HG02852 (cell line): ENCODE measurements around the gene MAML2.

Experiments used
- ATAC-seq: cut with Tn5 transposase; IDR thresholded peaks from one replicate; pipeline ENCODE4 v1.9.1; 2021; ENCODE audit warnings: mild to moderate bottlenecking, moderate library complexity; ENCODE audit not compliant: unreplicated experiment

The MAML2 gene

DNA sequence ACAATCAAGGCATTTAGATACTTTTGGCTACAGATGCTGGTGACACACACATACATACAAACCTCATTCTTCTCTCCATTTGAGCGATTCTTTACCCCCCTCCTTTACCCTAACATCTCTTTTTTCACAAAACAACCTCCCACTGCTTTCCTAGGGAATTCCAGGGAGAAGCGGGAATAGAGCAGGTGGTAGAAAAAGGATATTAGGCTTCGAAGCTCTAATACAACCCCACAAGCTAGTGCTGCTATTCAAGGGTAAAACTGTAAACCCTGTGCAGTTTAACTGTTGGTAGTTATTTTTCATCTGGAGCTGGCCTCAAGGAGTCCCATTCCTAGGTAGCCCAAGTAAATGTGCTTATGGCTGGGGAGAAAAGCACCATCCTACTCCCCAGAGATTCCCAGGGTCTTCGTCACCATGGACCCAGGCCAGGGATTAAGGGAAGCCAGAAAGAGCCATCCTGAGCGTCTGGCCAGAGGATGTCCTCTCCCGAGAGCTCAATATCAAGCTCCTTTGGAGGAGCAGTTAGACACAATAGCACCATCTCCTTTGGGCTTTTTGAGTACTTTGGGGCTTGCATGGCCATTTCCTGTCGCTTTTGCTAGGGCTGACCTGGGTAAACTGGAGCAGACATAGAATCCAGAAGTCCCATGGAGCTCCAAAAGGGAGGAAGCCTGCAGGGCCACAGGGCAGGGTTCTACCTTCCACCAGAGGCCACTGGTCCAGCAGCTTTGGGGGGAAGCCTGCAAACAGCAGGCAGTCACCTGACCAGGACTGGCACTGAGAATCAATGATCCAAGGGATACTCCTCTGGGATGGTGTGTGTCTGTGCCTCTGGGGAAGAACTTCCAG is 3.1 kb downstream of the MAML2 start:
- ATAC-seq: no peak

DNA sequence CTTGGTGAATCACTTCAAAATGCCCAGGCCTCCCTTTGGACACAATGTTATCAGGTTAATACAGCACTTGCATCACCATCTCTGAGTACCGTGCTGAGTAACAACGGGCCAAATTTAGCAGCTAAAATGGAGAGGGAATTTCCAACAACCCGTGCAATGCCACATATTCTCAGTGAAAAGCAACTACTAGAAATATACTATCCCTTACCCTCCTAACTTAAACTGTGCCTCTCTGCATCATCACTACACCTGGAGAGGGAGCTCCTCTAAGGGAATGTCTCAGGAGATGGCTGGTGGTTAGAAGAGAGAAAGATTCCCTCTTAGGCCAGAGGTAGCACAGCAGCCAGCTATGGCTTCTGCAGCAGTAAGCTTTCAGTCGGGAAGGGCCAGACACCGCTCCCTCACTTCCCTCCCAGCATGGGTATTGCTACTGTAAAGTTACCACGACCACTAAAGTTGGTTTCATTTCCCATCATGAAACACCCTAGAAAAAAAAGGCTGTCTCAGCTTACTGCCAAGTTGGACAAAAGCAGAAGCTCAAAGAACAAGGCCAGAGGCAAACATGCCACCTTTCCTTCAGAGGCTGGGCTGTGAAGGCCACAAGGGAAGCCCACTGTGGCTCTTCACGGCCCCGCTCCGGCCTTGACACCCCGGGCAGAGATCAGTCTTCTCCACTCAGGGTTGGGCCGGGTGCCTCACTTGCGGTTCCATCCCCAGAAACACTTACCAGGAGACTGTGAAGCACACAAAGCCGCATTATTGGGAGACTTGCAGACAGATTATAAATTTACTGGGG is 3.9 kb downstream of the MAML2 start:
- peak; percentile 37 for ATAC-seq

DNA sequence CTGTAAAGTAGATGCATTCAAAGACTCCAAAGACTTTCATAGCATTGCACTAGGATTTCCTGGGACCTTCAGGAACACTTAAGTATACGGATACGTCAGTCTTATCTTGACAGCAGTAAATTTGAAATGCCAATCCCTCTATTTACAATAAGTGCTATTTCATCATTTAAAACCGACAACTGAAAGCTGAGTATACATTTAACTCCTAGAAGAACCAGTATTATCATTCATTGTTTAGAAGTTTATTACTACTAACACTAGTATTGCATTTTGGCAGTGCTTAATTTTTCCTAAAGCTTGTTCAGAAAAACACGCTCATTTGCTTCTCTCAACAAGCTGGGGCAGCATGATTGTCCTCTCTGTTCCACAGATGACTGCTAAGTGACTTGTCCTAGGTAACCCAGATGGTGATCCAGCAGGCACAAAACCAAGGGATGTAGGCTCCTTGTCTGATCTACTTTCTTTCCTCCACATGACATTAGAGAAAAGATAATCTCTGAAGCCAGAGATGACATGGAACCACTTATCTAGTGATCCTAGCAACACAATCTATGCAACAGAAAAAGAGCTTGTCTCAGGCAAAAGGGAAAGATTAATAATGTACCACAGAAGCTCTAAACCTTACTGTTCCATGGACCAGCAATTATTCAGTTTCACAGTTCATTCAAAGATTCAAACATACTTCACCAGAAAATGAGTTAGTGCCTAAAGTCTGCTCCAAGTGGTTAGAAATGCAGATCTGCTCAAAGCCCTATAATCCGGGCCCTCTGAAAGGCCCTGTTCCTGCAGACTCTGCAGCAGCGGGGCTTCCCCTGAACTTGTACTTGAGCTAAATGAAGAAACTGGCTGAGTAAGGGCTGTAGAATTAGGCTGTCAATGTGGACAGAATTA is 5.2 kb downstream of the MAML2 start:
- ATAC-seq: peak; percentile 37

DNA sequence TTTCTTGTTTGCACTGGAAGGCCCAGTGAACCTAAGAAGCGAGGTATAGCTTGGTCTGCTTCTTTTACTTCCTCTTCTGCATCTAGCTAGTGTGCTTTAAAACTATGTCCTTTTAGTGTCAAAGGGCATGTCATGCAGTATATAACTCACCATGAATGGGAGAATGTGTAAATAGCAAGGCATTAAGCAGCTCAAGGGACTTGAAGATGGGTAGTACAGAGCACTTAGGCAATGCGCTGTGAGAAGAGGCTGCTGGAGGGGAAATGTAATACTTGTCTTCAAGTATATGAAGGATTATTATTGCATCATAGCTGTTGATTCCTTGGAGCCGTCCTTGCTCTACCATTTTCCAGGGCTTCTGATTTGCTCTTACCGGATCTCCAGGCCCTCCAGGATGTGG is 7.6 kb downstream of the MAML2 start:
- no peak for ATAC-seq

DNA sequence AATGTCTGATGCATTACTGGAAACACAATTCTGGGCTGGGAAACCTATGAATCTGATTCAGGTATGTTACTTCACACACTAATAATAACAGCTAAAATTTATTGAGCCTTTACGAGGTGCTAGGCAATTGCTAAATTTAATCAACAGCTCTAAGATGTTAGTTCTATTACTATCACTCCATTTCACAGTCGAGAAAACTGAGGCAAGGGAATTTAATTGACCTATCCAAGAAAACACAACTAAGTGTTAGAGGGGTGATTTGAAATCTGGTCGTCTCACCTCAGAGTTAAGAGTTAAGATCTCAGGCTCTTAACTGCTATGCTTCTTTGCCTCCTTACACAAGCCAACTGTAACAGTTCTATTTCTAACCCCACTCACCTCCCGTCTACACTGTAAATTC is 8.8 kb downstream of the MAML2 start:
- no peak for ATAC-seq

DNA sequence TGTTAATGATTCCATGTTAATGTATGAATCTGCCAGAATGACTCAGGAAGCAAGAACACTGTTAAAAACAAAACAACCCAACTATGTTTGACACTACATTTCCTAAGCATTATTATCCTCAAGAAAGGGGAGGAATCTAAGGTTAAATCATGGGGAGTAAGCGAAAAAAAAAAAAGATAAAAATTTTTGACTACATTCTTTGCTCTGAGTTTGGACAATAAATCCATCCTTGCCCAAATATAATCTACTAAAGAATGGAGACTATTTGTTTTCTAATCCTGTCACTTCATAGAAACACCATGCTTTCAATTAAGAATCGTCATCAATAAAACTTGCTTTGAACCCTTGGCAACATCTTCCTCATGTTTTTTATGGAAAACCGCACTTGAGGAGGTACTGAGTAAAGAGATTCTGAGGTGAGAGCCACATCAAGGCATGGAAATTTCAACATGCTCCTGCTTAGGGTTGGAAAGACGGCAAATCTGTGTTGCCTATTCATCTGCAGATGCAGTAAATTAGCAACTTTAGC is 9.7 kb downstream of the MAML2 start:
- no peak for ATAC-seq

DNA sequence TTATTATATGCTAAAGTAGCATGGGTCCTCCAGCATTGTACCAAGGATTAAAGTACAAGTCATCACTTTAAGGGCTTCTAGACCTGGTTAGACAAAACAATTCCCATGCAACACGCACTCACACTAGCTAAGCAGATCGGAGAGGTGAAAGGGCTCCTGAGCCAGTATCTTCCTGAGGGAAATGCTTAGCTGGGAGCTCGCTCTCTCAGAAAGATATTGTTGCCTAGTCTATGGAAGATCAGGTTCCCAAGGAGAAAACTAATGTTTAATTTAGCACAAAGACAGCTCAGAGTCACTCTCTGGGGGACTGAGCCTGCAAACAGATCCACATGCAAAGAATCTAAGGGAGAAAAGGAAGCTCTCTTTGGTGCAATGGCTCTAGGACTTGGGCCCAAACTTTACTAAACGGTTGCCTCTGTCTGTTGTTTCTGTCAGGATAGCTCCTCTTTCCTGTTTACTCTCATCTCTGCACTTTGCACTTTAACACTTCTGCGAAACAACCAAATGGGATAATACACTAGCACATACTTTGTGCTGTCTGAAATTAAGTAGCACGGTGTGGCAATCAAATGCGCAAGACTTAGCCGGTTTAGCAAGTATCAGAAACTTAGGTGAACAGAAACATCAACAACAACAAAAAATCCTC is 10.7 kb downstream of the MAML2 start:
- no peak for ATAC-seq

DNA sequence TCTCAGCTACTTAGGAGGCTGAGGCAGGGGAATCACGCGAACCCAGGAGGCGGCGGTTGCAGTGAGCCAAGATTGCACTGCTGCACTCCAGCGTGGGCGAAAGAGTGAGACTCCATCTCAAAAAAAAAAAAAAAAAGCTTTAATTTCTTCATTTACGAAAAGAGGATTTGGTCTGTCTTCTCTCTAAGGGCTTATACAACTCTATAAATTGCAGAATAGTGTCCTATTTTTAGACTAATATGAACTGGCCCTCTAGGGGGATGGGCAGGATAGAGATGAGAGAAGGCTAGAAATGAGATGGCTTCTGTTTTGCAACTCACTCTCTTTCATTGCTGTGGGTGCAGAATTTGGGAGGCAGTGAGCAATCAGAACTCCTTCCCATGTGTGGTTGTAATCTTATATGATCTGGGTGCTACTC is 11.3 kb downstream of the MAML2 start:
- ATAC-seq: no peak

DNA sequence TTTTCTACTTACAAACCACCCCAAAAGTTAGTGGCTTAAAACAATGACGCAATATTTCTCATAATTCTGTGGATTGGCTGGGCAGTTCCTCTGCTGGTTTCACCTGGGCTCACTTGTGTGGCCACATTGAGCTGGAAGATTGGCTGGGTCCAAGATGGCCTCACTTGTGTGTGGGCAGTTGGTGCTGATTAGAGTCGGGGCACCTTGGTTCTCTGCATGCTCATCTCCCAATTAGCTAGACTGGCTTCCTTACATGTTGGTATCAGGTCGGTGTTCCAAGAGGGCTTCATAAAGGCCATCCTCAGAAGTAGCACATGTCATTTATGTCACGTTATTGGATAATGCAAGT is 12.5 kb downstream of the MAML2 start:
- no peak for ATAC-seq

DNA sequence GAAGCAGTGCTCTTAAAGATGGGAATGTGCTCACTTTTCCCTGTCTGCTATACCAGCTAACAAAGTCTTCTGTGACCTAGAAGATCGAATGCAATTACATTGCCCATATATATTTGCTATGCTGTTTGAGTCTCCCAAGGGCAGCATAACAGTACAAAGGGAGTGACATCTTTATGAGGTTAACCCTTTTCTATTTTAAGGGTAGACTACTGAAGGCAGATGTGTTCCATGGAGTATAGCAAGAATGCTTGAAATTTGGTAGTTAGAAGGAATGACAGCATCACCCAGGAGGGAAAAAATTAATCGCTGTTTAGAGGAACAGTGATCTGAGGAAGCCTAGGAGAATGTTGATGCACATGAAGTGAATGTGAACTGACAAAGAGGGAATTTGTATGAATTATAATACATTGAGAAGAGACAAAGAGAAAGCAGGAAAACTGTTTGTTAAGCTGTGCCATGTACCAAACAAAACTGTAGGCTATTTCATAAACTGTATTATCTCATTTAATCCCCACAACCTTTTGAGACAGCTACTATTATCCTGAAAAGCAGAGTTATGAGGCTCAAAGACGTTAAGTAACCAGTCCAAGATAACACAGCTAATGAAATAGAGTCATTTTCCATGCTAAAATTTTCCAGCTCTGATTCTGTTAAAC is 13.0 kb downstream of the MAML2 start:
- no peak for ATAC-seq

DNA sequence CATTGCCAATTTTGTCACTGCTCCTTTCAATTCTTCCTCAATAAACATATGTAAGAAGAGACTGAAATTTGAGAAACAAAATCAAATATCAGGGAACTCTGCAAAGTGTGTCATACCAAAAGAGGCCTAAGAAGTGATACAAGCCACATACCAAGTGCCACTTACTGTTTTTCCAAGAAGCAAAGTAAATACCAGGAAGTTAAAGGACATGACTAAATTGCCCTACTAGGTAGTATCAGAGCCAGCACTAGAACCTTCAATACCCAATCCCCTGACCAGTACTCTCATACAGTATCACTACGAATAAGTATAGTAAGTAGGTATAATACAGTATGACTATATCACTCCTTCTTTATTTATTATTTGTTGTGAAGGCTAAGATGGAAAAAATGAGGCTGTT is 13.6 kb downstream of the MAML2 start:
- no peak for ATAC-seq

DNA sequence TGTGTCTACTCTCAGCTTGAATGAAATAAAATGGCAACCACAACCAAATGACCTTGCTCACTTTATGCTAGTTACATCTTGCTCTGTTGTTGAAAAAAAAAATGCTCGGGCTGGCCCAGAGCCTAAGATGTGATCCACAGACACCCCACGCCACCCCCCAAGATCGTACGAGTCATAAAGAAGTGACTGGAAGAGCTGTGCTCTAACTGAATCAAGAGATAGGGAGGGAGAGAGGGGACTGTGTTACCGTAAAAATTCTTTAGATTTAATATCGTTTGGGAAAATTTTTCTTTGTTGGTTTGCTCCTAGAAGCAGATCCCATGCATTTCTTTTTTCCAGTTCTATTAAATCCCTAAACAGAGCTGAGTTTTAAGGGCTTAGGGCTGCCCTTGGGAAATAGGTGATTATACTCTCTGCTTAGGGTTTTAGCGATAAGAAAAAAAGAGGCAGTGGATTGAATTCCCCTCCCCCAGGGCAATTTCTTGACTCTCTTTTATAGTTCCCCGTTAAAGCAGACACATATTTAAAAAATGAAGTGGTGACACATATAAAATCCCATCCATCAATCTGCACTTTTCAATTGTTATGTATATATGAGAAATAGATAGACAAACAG is 14.5 kb downstream of the MAML2 start:
- no peak for ATAC-seq

DNA sequence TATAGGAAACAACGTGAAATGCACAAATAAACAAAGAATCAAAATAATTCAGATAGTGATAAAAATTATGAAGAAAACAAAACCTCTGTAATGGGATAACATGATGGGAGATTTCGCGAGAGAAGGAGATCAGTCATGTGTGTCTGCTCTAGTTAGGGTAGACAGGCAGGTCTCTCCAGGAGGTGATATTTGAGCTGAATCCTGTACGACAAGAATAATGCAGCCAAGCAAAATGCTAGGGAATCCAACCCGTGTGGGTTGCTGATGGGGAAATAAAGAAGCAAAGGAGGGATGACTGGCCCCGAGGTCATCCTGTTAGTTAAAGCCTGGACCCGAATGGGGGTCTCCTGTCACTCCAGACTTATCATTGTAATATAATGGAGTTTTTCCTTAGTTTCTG is 16.0 kb downstream of the MAML2 start:
- ATAC-seq: no peak

DNA sequence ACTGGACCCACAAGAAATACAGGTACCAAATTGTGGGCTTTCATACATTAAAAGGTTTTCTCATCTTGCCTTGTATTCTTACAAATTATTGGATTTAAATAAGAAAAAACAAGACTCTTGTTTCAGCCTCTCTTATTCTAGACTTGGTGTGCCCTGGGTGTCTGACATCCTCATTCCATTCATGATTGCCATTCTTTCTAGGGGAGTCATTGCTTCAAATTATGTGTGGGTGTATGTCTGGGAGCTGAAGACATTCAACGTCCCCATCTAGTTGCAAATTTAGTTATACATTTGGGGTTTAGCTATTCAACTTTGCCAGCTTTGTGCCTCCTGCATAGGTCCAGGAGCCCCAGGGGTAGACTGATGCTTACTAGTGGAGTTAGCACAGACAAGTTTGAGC is 18.1 kb downstream of the MAML2 start:
- no peak for ATAC-seq

DNA sequence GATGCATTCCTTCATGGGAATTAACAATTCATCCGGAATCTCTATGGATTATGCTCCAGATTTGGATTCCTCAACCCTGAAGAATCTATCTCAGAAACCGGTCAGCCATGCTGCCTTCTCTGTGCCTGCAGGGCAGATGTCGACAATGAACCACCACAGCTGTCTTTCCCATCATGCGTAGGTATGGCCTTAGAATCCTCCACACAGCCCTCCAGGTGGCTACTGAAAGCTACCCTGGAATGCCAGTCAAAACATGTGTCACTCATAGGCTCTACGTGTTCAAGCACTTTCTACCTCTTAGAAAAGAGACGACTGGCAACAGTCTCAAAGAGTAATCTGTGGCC is 19.4 kb downstream of the MAML2 start:
- no peak for ATAC-seq

DNA sequence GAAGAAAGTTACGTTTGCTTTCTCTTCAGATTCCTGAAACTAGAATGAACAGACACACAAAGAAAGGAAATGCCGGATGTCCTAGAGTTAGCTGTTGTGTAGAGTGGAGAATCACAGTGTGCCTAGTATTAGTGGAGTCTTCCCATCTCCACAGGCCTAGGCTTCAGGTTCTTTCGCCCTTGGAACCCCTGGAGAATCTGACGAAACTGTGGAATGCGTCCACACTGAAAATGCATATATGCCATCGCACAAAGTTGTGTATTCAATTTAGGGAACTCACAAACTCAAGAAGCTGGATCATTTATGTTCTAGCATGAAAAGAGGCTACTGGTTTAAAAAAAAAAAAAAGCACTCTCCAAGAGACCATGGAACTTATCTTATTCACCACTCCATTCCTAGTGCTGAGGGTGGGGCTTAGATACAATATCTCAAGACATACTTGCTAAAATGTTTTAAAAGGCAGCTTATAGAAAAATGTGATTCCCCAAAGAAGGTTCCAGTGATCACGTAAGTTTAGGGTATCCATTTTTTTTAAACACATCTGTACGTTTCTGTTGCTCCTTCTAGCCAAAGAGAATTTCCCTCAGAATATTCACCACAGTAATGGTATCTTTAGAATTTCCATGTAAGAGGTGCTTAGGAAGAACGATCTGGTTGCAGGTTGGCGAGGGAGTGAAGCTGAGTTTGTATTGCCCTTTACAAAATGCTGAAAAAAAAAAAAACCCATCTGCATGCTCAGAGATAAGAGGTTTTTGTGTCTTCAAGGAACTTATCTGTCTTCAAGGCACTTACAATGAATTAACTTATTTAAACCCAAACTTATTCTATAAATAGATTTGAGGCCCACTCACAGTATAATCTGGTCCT is 20.0 kb downstream of the MAML2 start:
- ATAC-seq: no peak

DNA sequence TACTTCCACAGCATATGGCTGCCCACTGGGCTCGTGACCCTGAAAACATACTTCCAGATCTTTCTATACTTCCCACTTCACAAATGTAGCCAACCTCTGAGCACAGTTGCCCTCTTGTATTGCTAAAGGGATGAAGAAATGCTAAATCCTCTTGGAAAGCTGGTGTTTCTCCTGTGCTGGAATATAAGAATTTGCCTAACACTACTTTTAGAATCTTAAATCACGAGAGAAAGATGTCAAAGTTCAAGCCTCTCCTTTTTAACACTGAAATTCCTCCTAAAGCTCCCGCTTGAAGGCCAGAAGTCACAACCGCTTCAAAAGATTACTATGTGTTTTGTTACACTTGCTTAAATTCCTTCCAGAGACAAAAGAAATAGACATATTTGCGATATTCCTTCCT is 21.9 kb downstream of the MAML2 start:
- ATAC-seq: no peak

DNA sequence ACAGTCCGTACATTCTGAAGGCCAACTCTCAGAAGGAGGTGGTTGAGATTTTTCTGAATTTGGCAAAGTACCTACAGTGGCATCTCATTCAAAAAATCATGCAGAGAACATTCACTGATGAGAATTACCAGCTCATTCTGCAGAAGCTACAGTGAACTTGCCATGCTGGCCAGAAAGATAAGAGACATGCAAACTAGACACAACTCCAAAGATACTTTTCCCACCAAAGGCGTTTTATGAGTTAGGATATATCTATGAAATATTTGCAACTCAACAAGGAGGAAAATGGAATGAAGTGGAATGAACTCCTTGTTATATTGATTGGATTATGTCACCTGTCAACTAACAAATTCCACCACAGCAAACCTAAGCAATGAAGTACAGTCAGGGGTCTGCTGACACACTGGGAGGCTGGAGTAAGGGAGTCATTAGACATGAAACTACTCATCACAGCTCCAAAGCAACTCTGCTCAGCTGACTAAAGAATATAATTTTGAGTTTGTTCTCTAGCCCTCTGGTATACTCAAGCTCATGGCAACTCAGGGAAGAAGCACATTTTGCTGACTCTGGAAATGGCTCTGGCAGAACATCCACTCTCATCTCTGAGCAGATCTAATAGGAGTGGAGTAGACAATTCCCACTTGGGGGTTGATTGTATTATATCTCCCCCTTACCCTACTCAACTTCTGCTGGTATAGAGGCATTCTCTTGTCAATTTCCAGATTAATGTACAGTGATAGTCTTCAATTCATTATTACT is 22.9 kb downstream of the MAML2 start:
- no peak for ATAC-seq
